K562 (cell line): Measurements from ENCODE around the gene SLC22A7. TPM values are rescaled to one million over a fixed set of nuclear protein-coding genes. Genes with fewer than 3 reads are reported as not detected.
A peak's percentile ranks its signal among the peaks of the same experiment; 100 is the strongest.

ENCODE experiments used
- HDGF ChIP-seq: fragments of 450-650 bp; IDR thresholded peaks from 2 replicates; pipeline ENCODE4 v1.6.1; 2016
- L3MBTL2 ChIP-seq: fragments of 450-650 bp; IDR thresholded peaks from 2 replicates; pipeline ENCODE4 v1.6.1; 2016; ENCODE audit warnings: mild to moderate bottlenecking, moderate library complexity
- PHF21A ChIP-seq: fragments of 450-650 bp; IDR thresholded peaks from 2 replicates; pipeline ENCODE4 v1.6.1; 2017; ENCODE audit warnings: low read depth, borderline replicate concordance
- RAD21 ChIP-seq, 2 experiments: fragments of 250-450 bp in 1 of 2; fragments of 450-650 bp in 1 of 2; sonication (Bioruptor Pico) in 1 of 2; formaldehyde crosslinking in 1 of 2; IDR thresholded peaks in 1 of 2; conservative IDR thresholded peaks in 1 of 2; 2 replicates each; pipeline versions ENCODE4 v1.4.0 to v1.8.0; 2020 to 2022; ENCODE audit warnings: mild to moderate bottlenecking in 2 of 2, moderate library complexity in 1 of 2
- RERE ChIP-seq: sonication (generic); formaldehyde crosslinking; IDR thresholded peaks from 2 replicates; pipeline ENCODE4 v1.8.0; 2023; ENCODE audit warnings: missing genetic modification reagents, mild to moderate bottlenecking, borderline replicate concordance
- SAFB2 ChIP-seq: fragments of 200-400 bp; formaldehyde crosslinking; IDR thresholded peaks from 2 replicates; pipeline ENCODE4 v1.6.1; 2018; ENCODE audit warnings: borderline replicate concordance, low read length, low read depth, moderate library complexity; ENCODE audit not compliant: severe bottlenecking
- SAP30 ChIP-seq: fragments of 200-600 bp; sonication (generic); IDR thresholded peaks from 2 replicates; pipeline ENCODE4 v1.6.1; 2012; ENCODE audit warnings: borderline replicate concordance, low read depth, mild to moderate bottlenecking, moderate library complexity, low read length, control low read depth, inconsistent platforms; ENCODE audit not compliant: insufficient read depth, poor library complexity, severe bottlenecking
- ZBTB40 ChIP-seq, 2 experiments: fragments of 450-650 bp in 1 of 2; sonication (generic) in 1 of 2; formaldehyde crosslinking in 1 of 2; IDR thresholded peaks; 2 replicates each; pipeline versions ENCODE4 v1.7.1 to v1.9.0; 2016 to 2022; ENCODE audit warnings: inconsistent platforms in 1 of 2, mild to moderate bottlenecking in 1 of 2, missing genetic modification reagents in 1 of 2
- ZNF184 ChIP-seq: sonication (generic); formaldehyde crosslinking; IDR thresholded peaks from 2 replicates; pipeline ENCODE4 v1.5.0; 2020; ENCODE audit warnings: missing genetic modification reagents
- ZNF668 ChIP-seq: fragments of 250-450 bp; sonication (Bioruptor Pico); IDR thresholded peaks from 2 replicates; pipeline ENCODE4 v1.8.0; 2022; ENCODE audit warnings: mild to moderate bottlenecking, inconsistent platforms
- ZNF778 ChIP-seq: fragments of 450-650 bp; formaldehyde crosslinking; IDR thresholded peaks from 2 replicates; pipeline ENCODE4 v1.4.0; 2020; ENCODE audit warnings: mild to moderate bottlenecking, moderate library complexity
- polyA plus RNA-seq, 8 experiments: library from polyadenylated mRNA; depleted of rRNA in 4 of 8; stranded (reverse) in 5 of 8; unstranded in 3 of 8; fragments of >200 nt; fragmentation: Nextera tagmentation in 2 of 8; fragmentation: Illumina TruSeq in 1 of 8; extraction: Ambion mirVana in 2 of 8; extraction: Trizol in 1 of 8; gene quantifications; 2 replicates each; pipeline versions ENCODE4 v1.2.1 to v1.2.3, GENCODE V29; 2011 to 2014; ENCODE audit warnings: inconsistent platforms in 1 of 8, missing spikeins in 1 of 8
- total RNA-seq, 7 experiments: library from RNA; depleted of rRNA in 6 of 7; stranded (reverse); fragments of >200 nt in 6 of 7; fragmentation: Illumina TruSeq in 2 of 7; extraction: Trizol in 2 of 7; gene quantifications; 2 replicates each; pipeline versions ENCODE4 v1.2.1 to v1.2.3, GENCODE V29; 2011 to 2021; ENCODE audit warnings: low replicate concordance in 1 of 7

SLC22A7 gene
- total and polyA plus RNA-seq, 9 of the 15 experiments (the other 6 are each of a cell fraction or from before 2014, with no cell fraction given) = not detected

DNA sequence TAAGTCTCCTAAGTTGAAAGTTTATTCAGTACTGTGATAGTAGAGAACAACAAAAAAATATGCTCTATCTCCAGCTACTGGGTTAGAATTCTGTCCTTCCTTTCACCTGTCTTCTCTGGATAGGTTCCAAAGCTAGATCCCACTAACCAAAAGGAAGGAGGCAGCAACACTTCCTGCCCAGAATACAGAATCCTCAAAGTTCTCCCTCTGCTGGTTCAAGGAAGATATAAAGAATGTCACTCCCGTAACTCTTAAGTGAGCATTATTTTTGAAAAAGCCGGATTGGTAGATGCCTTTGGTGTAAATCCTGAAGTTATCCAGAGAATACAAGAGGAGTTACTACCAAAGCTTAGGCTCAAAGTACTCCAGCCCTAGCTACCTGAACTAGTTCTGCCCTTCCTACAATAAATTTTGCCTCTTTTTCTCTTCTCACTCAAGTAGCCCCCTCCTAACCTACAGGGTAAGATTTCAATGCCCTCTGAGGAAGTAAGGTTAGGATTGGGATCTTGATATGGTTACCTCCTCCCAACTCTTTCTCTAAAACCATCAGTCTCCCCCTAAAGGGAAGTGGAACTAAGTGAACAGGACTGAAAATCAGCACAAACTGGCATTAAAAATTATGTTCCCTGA lies 36.5 kb downstream of the SLC22A7 start (continued):
- TF ChIP-seq RERE (no peak), PHF21A (no peak), ZBTB40 (IDR thresholded peaks at IDR 0.05) (0 out of 2 replicates have a peak, but pooled peaks have one; percentile 46), ZBTB40 (CRISPR knock-in tag; IDR thresholded peaks at IDR 0.05) (no peak), ZNF778 (CRISPR knock-in tag) (no peak), ZNF184 (CRISPR knock-in tag) (no peak), RAD21 (CRISPR knock-in tag; conservative IDR thresholded peaks at IDR 0.05 in 1 of 2, IDR thresholded peaks at IDR 0.05 in 1 of 2) (peak; percentile 68 to 82), HDGF (no peak), SAP30 (no peak), SAFB2 (no peak), ZNF668 (CRISPR knock-in tag) (no peak), L3MBTL2 (peak; percentile 22; the same call in 1 of the 2 replicates)
